GM04503 (cell line): ENCODE results near the gene ANKZF1.
"Not testable (repeated sequence)": the region's sequence is repeated elsewhere in the genome, so short reads cannot be mapped to it uniquely, and the experiment has no call there.

Source experiments
- DNase-seq: peaks from one replicate; pipeline ENCODE4 v3.0.0-alpha.2; 2012; ENCODE audit warnings: low read depth

ANKZF1 gene, protein sequence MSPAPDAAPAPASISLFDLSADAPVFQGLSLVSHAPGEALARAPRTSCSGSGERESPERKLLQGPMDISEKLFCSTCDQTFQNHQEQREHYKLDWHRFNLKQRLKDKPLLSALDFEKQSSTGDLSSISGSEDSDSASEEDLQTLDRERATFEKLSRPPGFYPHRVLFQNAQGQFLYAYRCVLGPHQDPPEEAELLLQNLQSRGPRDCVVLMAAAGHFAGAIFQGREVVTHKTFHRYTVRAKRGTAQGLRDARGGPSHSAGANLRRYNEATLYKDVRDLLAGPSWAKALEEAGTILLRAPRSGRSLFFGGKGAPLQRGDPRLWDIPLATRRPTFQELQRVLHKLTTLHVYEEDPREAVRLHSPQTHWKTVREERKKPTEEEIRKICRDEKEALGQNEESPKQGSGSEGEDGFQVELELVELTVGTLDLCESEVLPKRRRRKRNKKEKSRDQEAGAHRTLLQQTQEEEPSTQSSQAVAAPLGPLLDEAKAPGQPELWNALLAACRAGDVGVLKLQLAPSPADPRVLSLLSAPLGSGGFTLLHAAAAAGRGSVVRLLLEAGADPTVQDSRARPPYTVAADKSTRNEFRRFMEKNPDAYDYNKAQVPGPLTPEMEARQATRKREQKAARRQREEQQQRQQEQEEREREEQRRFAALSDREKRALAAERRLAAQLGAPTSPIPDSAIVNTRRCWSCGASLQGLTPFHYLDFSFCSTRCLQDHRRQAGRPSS

DNA sequence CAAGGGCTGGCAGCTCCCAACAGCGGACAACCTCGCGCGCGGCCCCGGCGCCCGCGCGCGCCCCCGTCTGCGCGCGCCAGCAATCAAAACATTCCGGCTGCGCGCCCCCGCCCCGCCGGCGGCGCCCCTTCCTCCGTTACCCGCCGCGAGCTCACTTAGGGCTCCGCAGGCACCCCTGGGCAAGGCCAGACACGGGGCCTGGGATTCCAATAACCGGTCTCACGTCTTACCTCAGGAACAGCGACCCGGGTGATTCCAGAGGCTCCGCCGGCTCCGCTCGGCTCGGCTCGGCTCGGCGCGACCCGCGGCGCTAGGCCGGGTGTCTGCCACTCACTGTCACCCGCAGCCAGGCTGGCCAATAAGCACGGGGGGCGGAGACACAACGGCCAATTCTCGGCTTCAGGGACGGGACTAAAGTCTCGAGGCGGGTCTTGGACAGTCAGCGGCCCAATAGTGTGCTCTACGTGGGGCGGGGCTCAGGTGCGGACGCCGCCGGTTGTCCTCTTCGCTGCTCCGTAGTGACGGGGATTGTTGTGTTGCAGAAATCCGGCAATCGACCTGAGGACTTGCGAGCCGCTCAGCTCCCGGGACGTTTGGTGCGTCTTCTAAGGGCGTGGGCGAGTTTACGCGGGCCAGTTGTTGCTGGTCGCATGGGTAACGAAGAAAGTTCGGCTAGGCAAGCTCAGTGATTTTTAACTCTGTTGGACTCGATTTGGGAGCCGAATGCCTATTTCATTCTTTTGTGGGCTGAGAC, at the start of gene ANKZF1, which contains the start of gene ATG9A:
TSS of gene ANKZF1 (plus strand) at position 502 of the 754 bp plus-strand sequence. CDS start 452 bp downstream, outside the sequence.
TSS of gene ATG9A (minus strand) at position 332 of the 754 bp plus-strand sequence. CDS start 1,612 bp downstream, outside the sequence.
- peak; percentile 95 for DNase-seq

DNA sequence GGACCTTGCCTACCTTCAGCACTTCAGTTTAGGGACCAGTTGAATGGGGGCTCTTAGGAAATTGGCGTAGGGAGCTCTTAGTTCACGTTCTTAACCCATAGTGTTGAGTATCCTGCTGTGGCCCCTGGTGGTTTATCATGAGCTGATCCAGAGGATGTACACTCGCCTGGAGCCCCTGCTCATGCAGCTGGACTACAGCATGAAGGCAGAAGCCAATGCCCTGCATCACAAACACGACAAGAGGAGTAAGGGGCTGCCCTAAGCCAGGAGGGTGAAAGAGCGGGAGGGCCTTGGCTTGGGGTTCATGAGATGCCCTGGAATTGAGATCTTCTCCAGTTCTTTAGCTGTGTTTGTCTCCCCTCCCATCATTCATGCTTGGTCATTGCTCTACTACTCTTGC, 48.6 kb upstream of the ANKZF1 start:
- DNase-seq, result no peak

DNA sequence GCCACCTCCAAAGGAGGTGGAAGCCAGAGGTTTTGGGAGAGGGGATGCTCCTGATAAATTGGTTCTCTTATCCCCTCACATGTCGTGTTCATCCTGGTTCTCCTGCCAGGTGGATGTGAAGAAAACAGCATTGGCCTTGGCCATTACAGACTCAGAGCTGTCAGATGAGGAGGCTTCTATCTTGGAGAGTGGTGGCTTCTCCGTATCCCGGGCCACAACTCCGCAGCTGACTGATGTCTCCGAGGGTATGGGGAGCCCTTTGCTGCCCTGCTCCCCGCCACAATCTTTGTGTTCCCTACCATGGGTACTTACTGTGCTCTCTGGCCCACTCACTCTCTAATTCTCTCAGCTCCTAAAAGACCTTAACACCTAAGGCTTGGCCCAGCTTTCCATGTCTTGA, 48.1 kb upstream of the ANKZF1 start:
- DNase-seq, result no peak

DNA sequence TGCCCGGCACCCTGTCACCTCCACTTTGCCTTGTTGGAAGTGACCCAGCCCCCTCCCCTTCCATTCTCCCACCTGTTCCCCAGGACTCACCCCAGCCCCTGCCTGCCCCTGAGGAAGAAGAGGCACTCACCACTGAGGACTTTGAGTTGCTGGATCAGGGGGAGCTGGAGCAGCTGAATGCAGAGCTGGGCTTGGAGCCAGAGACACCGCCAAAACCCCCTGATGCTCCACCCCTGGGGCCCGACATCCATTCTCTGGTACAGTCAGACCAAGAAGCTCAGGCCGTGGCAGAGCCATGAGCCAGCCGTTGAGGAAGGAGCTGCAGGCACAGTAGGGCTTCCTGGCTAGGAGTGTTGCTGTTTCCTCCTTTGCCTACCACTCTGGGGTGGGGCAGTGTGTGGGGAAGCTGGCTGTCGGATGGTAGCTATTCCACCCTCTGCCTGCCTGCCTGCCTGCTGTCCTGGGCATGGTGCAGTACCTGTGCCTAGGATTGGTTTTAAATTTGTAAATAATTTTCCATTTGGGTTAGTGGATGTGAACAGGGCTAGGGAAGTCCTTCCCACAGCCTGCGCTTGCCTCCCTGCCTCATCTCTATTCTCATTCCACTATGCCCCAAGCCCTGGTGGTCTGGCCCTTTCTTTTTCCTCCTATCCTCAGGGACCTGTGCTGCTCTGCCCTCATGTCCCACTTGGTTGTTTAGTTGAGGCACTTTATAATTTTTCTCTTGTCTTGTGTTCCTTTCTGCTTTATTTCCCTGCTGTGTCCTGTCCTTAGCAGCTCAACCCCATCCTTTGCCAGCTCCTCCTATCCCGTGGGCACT, 47.1 kb upstream of the ANKZF1 start:
- DNase-seq, result no peak

DNA sequence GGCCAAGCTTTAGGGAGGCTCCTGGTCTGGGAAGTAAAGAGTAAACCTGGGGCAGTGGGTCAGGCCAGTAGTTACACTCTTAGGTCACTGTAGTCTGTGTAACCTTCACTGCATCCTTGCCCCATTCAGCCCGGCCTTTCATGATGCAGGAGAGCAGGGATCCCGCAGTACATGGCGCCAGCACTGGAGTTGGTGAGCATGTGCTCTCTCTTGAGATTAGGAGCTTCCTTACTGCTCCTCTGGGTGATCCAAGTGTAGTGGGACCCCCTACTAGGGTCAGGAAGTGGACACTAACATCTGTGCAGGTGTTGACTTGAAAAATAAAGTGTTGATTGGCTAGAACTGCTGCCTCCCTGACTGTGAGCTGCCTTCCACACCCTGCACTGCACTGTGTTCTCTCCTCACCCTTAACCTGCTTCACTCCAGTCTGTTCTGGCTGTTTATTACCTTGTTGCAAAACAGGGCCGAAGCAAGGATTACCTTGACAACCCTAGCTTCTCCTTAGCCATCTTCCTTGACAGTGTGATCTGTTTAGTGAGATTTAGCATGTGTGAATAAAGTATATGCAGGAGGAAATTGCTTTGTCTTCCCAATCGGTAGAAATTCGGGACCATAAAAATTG, 46.3 kb upstream of the ANKZF1 start:
- DNase-seq, result no peak

DNA sequence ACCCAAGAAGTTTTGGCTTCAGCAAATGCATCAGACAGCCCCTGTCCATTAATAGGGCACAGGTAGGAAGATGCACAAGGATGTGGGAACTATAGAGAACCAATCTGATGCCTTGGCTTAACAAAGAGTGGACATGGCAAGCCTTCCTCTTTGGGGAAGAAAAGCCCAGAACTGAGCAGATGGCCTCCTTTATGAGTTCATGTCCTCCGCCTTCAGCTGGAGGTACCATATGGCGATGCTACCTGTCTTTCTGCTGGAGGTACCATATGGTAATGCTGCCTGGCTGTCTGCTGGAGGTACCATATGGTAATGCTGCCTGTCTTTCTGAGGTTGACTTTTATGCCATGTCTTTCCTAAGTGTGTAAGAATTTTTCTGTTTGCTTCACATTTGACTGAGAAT, 45.5 kb upstream of the ANKZF1 start:
- DNase-seq, result no peak

DNA sequence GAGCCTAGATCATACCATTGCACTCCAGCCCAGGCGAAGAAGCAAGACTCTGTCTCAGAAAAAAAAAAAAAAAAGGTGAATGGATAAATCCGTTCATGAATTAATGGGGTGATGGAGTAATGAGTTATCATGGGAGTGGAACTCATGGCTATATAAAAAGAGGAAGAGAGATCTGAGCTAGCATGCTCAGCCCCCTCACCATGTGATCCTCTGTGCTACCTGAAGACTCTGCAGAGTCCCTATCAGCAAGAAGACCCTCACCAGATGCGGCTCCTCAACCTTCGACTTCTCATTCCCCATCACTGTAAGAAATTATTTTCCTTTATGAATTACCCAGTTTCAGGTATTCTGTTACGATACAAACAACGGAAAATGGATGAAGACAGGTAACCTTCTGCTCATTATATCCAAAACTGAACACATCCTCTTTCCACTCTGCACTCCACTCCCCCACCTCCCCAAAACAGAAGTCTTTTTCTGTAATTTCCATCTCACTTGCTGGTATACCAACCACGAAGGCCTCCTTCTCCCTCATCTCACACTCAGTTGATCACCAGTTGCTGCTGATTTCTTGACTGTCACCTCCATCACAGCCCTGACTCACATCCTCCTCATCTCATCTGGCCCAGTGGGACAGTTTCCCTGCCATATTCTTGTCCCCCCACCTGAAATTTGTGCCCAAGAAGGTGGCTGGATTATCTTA, 42.7 kb upstream of the ANKZF1 start:
- no peak for DNase-seq

DNA sequence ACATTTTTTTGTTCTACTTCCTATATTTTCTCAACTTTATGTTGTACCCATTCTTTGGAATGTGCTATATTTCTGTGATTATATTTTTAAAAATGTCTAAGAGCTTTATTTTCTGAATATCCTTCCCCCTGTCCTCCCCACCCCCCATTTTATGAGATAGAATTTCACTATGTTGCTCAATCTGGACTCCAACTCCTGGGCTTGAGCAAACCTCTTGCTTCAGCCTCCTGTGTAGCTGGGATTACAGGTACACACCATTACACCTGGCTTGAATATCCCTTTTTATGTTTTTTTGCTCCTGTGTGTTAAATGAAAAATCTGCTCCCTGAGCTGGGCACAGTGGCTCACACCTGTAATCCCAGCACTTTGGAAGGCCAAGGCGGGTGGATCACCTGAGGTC, 32.2 kb upstream of the ANKZF1 start:
- DNase-seq, result no peak

DNA sequence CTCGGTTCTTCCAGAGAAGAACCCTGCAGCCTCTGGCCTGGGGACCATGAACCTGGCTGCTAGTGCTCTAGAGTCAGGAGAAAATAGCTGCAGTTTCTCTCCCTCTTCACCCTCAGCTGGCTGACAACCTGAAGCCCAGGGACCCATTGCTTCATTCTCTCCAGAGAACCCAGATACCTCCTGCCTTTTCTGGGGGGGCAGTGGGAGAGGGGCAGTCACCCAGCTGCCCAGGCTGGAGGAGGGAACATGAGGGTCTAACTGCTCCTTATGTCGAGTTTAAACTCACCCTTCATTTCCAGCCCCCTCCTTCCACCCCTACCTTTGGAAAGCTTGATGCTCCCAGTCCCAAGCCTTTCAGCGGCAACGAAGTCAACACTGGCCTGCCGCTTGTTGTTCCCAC, 30.6 kb upstream of the ANKZF1 start:
- DNase-seq, result no peak

DNA sequence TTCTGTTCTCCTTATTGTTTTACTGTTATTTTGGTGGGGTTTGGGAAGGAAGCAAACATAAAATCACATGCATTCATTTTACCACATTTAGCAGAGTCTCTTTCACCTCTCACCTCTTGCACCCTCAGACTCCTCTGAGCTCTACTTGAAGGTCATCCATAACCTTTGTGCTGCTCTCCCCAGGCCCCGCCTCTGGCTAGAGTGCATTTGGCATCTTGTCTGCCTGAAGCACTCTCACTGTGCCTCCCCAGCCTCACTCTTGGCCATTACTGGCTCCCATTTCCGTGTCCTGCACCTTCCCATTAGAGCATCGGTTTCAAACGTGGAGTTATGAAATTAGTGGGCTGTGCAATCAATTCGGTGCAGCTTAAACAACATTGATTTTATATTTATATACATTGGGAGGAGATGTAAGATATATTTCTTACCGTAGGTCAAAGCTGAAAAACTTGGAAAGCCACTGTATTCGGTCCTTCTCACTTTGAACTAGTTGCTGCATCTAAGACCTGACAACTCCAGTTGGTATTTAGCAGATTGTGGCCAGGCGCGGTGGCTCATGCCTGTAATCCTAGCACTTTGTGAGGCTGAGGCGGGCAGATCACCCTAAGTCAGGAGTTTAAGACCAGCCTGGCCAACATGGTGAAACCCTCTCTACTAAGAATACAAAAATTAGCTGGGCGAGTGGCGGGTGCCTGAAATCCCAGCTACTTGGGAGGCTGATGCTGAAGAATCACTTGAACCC, 30.0 kb upstream of the ANKZF1 start:
- DNase-seq, result no peak

DNA sequence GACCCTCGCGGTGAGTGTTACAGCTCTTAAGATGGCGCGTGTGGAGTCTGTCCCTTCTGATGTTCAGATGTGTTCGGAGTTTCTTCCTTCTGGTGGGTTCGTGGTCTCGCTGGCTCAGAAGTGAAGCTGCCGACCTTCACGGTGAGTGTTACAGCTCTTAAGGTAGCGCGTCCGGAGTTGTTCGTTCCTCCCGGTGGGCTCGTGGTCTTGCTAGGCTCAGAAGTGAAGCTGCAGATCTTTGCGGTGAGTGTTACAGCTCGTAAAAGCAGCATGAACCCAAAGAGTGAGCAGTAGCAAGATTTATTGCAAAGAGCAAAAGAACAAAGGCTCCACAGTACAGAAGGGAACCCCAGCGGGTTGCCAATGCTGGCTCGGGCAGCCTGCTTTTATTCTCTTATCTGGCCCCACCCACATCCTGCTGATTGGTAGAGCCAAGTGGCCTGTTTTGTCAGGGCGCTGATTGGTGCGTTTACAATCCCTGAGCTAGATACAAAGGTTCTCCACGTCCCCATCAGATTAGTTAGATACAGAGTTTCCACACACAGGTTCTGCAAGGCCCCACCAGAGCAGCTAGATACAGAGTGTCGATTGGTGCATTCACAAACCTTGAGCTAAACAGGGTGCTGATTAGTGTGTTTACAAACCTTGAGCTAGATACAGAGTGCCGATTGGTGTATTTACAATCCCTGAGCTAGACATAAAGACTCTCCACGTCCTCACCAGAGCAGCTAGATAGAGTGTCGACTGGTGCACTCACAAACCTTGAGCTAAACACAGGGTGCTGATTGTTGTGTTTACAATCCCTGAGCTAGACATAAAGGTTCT, 28.9 kb upstream of the ANKZF1 start:
- not testable (repeated sequence) for DNase-seq

DNA sequence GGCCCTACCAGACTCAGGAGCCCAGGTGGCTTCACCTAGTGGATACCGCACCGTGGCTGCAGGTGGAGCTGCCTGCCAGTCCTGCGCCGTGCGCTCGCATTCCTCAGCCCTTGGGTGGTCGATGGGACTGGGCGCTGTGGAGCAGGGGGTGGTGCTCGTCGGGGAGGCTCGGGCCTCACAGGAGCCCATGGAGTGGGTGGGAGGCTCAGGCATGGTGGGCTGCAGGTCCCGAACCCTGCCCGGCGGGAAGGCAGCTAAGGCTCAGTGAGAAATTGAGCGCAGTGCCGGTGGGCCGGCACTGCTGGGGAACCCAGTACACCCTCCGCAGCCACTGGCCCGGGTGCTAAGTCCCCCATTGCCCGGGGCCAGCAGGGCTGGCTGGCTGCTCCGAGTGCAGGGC, 28.3 kb upstream of the ANKZF1 start:
- DNase-seq, result not testable (repeated sequence)

DNA sequence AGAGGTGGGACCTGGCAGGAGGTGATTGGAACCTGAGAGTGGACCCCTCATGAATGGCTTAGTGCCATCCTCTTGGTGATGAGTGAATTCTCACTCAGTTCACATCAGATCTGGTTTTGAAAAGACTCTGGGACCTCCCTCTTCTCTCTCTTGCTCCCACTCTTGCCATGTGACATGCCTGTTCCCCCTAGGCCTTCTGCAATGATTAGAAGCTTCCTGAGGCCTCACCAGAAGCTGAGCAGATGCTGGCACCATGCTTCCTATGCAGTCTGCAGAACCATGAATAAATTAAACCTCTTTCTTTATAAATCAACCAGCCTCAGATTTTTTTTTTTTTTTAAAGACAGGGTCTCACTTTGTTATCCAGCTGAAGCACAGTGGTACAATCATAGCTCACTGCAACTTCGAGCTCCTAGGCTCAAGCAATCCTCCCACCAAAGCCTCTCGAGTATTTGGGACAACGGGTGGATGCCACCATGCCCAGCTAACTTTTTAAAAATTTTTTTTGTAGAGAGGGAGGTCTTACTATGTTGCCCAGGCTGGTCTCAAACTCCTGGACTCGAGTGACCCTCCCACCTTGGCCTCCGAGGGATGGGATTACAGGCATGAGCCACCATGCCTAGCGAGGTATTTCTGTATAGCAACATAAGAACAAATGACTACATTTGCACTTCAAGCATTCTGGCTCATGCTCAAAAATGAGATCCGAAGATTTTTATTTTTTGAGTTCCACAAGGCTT, 25.0 kb upstream of the ANKZF1 start:
- no peak for DNase-seq

DNA sequence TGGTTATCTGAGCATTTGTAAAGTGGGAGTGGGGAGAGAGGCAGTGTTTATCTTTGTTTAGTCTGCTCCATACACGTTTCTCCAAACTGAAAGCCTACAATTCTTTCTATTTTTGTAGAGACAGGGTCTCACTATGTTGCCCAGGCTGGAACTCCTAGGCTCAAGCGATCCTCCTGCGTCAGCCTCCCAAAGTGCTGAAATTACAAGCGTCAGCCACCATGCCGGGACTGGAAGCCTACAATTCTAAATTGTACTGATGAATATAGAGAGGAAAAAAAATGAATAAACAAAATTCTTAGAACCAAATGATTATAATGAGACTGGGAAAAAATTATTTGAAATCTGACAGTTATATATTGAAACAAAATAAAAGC, 24.5 kb upstream of the ANKZF1 start:
- DNase-seq, result no peak

DNA sequence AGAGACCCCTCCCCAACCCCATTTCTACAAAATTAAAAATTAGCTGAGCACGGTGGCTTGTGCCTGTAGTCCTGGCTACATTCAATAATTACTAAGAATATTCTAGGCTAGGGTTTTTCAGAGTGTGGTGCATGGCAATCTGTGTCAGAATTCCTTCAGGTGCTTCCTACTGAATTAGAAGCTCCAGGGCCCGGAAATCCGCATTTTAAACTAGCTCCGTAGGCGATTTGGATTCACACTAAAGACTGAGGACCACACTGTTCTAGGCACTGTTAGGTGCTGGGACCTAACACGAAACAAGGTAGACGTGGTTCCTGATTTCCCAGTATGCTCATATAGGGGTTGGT, 23.7 kb upstream of the ANKZF1 start:
- no peak for DNase-seq

DNA sequence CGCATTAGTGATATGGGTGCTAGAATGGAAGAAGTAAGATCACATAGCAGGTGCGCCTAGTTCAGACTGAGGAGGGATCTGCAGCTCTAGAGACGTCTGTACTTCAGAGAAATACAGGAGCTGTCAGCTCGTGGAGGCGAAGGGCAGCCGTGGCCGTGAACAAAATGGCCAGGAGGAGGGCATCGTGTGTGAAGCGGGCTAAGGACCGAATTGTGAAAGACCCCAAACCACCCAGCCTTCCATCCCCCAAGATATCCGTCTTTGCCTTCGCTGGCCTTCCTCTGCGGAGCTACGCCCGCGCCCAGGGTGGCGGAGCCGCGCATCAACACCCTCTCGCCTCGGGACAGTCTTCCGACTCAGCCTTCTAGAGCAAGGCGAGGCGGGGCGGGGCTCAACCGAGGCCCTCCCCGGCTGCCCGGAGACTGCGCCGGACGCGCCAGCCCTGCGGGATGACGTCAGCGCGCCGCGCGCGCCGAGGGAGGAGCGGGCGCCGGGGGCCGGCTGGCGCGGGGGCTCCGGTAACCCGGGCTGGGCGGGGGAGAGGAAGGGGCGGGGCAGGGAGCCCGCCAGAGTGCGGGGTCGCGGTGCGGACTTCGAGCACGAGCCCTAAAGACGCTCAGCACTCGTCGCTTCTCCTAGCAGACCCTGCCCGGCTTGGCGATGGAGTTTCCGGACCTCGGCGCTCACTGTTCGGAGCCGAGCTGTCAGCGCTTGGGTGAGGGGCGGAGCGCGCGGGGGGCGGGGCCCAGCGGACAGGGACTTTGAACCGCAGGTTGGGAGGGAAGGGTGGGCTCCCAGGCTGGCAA, 23.1 kb upstream of the ANKZF1 start, which contains the start of gene ZFAND2B:
TSS of gene ZFAND2B (plus strand) at position 455 of the 806 bp plus-strand sequence. CDS start at position 661, 206 bp downstream.
- DNase-seq, result peak; percentile 47

DNA sequence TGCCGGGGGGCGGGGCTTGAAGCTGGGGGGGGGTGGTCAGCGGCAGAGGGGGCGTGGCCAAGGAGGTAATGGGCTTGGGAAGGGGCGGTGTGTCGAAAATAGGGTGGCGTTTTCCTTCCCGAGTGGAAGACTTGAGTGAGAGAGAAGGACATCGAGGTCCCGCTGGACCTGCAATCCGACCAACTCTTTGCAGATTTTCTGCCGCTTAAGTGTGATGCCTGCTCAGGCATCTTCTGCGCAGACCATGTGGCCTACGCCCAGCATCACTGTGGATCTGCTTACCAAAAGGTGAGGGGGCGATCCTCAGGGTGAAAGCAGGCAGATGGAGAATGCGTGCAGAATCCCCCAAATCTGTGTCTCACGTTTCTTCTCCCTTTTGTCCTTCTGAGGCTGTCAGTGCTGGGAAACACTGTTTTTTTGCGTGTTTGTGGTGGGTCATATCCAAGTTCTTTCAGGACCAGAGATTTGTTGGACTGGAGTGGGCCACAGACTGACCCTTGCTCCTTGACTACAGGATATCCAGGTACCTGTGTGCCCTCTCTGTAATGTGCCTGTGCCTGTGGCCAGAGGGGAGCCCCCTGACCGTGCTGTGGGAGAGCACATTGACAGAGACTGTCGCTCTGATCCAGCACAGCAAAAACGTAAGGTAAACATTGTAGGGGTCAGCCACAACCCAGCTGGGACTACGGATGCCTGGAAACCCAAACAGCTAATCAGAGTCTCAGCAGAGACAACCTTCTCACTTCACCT, 22.3 kb upstream of the ANKZF1 start:
- DNase-seq, result no peak
